Measurements from ENCODE around the gene KRT7.
A peak's percentile ranks its signal among the peaks of the same experiment; 100 is the strongest.

The KRT7 gene

DNA sequence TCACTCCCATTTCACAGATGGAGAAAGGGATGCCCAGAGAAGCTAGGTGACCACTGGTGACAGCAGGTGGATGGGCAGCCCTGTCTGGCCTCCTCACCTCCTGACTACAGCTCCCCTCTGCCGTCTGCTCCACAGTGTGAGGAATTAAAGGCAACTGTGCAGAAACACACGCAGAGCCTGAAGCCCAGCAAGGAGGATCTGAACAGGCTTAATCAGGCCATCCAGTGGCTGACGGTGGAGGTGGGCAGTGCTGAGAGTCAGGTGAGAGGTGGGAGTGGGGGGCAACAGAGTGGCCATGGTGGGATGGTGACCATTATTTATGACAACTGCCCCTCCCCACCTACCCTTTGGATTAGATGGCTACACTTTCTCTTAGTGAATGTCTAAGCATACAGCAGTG lies 42.6 kb downstream of the KRT7 start:
- TF ChIP-seq, protein P1, sequence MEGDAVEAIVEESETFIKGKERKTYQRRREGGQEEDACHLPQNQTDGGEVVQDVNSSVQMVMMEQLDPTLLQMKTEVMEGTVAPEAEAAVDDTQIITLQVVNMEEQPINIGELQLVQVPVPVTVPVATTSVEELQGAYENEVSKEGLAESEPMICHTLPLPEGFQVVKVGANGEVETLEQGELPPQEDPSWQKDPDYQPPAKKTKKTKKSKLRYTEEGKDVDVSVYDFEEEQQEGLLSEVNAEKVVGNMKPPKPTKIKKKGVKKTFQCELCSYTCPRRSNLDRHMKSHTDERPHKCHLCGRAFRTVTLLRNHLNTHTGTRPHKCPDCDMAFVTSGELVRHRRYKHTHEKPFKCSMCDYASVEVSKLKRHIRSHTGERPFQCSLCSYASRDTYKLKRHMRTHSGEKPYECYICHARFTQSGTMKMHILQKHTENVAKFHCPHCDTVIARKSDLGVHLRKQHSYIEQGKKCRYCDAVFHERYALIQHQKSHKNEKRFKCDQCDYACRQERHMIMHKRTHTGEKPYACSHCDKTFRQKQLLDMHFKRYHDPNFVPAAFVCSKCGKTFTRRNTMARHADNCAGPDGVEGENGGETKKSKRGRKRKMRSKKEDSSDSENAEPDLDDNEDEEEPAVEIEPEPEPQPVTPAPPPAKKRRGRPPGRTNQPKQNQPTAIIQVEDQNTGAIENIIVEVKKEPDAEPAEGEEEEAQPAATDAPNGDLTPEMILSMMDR (IDR thresholded peaks at IDR 0.05; ENCODE audit: extremely low read depth, missing control alignments): no peak

DNA sequence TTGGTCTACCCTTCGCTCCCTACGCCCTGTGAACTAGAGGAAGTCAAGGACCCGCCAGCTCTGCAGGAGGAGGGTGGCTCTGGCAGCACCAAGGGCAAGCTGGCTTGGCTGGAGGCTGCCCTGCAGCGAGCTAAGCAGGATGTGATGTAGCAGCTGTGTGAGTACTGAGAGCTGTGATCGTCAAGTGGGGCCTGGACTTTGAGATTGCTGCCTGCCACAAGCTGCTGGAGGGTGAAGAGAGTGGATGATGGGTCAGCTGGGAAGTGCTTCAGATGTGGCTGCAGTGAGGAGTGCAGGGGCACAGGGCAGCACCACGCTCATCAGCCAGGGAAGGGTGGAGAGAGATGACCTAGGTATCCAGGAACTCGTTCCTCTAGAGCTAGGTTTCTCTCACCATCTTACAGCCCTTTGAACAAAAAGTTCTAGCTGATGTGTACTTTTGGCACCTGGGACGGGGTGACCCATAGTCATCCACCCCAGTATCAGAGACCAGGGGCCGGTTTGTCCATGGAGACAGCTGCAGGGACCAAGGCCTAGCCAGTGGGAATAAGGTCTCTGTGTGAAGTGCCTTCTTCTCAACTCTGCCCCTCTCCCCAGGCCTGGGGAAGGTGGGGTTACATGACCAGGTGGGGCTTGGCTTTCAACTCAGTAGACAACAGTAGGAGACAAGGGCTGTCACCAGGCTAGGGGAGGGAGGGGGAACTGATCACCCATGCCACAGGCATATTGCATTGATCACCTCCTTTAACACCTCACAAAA lies 44.6 kb downstream of the KRT7 start:
- TF ChIP-seq, protein P1 (IDR thresholded peaks at IDR 0.05; ENCODE audit: extremely low read depth, missing control alignments): no peak
- DNase-seq (ENCODE audit: low spot score): no peak

More for the DNA sequence above, 42.6 kb downstream of the KRT7 start:
- no peak for DNase-seq (ENCODE audit: low spot score)

DNA sequence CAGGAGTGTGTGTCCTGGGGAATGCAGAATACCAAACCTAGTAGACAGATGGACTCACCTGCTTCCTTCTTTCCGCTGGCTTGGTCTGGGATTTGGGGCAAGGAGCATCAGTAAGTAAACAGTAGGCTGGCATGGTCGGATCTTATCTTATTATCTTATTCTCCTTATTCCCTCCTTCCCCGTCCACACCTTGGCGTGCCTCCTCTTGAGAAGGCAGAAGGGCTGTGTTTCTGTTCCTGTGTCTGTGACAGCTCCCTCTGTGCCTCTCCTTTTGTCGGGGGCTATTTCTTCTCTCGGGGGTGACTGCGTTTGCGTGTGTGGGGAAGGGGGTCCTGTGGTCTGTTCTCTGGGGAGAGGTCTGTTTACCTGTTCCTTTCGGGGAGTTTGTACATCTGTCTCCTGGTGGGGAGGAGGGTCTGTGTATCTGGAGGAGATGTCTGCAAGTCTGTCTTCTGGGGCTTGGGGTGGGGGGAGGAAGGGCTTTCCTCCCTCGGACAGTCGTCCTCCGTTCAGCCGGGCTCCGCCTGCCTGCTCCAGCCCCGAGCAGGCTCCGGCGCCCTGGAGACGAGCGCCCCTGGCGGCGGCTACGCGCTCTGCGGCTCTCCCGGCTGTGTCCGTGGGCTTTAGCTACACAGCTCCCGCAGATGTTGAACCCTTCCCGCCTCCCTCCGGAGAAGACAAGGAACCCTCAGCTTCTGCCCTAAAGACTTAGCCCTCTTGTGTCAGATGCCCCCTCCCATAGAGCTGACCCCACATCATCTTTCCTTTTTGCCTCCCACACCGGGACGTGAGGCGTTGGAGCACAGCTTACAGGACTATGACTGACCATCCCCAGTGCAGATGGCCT lies 45.8 kb downstream of the KRT7 start:
- DNase-seq (ENCODE audit: low spot score): peak; percentile 90
- TF ChIP-seq, protein P1 (IDR thresholded peaks at IDR 0.05; ENCODE audit: extremely low read depth, missing control alignments): peak; percentile 99

DNA sequence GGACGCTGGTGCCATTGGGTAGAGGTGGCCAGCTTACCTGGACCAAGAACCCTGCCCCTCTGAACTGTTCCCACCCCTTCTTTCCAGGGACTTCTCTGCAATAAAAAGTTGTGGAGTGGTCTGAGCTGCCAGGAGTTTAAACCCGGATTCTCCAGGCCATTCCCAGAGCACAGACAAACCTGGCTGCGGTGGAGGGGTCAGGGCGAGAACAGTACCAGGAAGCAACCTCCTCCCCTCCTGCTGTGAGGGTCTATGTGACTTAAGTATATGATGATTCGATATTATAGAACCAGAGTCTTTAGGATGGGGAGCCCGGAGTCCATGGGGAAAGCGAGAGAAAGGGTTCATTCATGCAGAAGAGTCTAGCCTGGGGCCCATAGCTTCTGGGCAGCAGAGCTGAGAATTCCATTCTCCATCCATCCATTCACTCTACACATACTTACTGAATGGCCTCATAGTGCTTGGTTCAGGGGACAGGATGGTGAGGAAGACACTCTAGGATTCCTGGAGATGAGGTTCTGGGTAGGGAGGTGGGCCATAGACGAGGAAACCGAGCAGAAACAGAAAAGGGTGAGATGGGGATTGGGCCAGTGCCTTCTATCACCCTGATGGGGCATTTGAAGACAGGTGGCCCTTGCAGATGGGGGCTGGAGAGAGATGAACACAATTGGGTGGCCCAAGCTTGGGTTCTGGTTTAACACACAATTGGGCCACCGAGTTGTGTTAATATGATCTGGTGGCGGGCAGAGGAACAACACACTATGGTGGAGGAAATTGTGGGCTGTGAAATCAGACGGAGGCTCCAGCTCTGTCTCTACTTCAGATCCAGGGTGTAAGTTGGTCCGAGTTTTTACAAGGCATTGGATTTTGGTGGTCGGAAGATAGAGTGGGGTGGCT lies 46.6 kb downstream of the KRT7 start:
- TF ChIP-seq, protein P1 (IDR thresholded peaks at IDR 0.05; ENCODE audit: extremely low read depth, missing control alignments): no peak

DNA sequence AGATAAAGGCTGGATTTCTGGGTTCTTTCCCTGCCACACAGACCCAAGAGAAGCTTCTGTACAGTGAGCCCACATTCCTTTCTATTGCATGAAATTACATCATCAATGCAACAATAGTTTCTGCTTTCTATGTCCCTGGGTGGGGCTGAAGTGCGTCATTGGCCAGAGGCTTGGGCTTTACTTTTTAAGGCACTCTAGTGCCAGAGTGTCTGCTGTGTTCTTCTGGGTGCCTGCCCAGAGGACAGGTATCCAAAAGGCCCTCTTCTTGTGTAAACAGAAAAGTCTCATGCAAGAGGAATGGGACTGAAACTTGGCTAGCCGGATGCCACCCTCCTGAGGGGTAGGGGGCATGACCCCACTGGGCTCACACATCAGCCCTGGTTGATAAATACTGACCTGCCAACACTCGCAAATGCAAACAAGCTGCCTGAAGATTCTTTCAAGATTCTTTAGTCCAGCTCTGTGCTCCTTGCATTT lies 47.3 kb downstream of the KRT7 start:
- DNase-seq (ENCODE audit: low spot score): no peak
- TF ChIP-seq, protein P1 (IDR thresholded peaks at IDR 0.05; ENCODE audit: extremely low read depth, missing control alignments): no peak

More for the DNA sequence above, 46.6 kb downstream of the KRT7 start:
- no peak for DNase-seq (ENCODE audit: low spot score)

DNA sequence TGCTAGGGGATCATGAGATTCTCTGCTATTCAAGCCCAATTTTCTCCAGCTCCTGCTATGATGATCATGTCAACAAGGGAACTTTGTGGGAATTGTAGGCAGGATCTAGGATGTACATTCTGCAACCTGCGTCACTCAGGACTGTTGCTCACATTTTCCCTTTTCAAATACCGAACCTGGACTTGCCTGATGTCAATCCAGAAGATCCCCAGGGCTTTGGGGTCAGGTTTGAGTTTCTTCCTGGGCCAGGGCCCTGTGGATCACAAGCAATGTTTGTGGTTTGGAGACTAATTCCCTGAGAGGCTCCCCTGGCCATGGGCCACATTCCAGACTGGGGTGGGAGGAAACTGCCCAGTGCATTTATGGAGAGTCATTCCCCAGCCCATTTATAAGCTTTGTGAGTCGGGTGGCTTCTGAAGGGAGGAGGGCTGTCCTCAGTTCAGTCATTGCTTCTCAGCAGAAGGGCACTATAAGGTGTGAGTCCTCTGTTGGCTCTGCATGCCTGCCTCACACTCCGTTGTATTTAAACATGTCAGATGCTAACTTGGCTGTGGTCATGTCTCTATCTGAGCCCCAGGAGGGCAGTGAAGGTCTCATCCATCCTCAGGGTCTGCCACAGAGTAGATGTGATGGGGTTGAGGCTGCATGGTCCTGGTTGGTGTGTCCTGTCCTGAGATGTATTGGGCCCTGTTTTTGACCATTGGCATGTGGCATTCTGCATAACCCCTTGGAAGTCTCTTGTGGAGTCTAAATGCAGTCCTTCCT lies 47.9 kb downstream of the KRT7 start:
- no peak for DNase-seq (ENCODE audit: low spot score)
- TF ChIP-seq, protein P1 (IDR thresholded peaks at IDR 0.05; ENCODE audit: extremely low read depth, missing control alignments): no peak

All from GM20000 (cell line).